Subcutaneous abdominal adipose tissue (tissue), 5 donors: ENCODE measurements around the gene FGD6.
A peak's percentile ranks its signal among the peaks of the same experiment; 100 is the strongest.

Experiments
- H3K27ac ChIP-seq: one replicate; pipeline ENCODE4 v1.7.0; 2013; ENCODE audit warnings: low read depth, mild to moderate bottlenecking, inconsistent platforms, low read length, moderate library complexity
- H3K27me3 ChIP-seq, 5 donors: one replicate each; pipeline ENCODE4 v1.7.0; 2013; ENCODE audit warnings: low read length in 5 of 5, inconsistent platforms in 1 of 5; ENCODE audit not compliant: control insufficient read depth in 5 of 5, insufficient read depth in 4 of 5
- H3K36me3 ChIP-seq, 5 donors: one replicate each; pipeline ENCODE4 v1.7.0; 2013; ENCODE audit warnings: low read length in 5 of 5; ENCODE audit not compliant: control insufficient read depth in 5 of 5, insufficient read depth in 5 of 5
- H3K4me1 ChIP-seq, 5 donors: one replicate each; pipeline ENCODE4 v1.7.0; 2013; ENCODE audit warnings: low read length in 5 of 5, mild to moderate bottlenecking in 3 of 5, moderate library complexity in 1 of 5; ENCODE audit not compliant: control insufficient read depth in 5 of 5, insufficient read depth in 5 of 5
- H3K4me3 ChIP-seq, 5 donors: one replicate each; pipeline ENCODE4 v1.7.0; 2013; ENCODE audit warnings: low read length in 5 of 5, low read depth in 1 of 5
- H3K9ac ChIP-seq, 5 donors: one replicate each; pipeline ENCODE4 v1.7.0; 2013; ENCODE audit warnings: low read length in 5 of 5, mild to moderate bottlenecking in 4 of 5, moderate library complexity in 3 of 5
- H3K9me3 ChIP-seq, 5 donors: one replicate each; pipeline ENCODE4 v1.7.0; 2013; ENCODE audit warnings: low read length in 5 of 5; ENCODE audit not compliant: control insufficient read depth in 5 of 5
- donor health status: healthy.
- donor health status: healthy.
- donor health status: healthy.
- donor health status: healthy.
- donor health status: healthy.

Gene FGD6

DNA sequence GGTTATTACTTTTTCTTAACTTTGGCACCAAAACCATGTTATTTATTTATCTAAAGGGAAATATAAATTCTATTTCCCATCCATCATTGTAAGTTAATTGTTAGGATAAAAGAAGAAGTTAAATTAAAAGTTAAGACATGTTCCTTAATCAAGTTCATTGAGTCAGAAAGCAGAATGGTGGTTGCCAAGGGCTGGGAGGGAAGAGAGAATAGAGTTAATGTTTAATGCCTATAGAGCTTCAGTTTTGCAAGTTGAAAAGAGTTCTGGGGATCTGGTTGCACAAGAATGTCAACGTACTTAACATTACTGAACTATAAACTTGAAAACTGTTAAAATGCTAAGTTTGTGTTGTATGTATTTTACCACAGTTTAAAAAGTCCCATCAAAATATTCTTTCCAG is 80.7 kb downstream of the FGD6 start:
- Histone ChIP-seq H3K27ac (no peak overlapping the region), H3K4me3 (no peak overlapping the region), H3K36me3 (peaks cover 0 to 13% (median 5%) of the 10 kb centered on the region in 5 donors), H3K9me3 (no peaks in the 10 kb centered on the region), H3K4me1 (peaks cover 0 to 7% (median 5%) of the 10 kb centered on the region in 5 donors), H3K9ac (no peak overlapping the region), H3K27me3 (no peaks in the 10 kb centered on the region)

DNA sequence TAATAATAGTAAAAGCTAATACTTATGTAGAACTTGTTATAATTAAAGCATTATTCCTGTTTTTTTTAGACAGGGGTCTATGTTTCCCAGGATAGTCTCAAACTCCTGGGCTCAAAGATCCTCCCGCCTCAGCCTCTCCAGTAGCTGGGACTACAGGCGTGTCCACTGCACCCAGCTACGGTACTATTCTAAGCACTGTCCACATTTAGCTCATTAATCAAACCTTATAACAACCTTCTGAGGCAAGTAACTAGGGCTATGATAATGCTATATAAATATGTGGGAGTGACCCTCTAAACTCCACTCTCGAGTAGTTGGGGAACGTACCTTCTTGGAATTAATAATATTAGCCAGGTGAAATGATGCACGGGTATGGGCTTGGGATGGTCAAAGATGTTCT is 83.2 kb downstream of the FGD6 start:
- Histone ChIP-seq H3K27me3 (no peaks in the 10 kb centered on the region), H3K9me3 (no peaks in the 10 kb centered on the region), H3K36me3 (peaks cover 2 to 13% (median 5%) of the 10 kb centered on the region in 5 donors), H3K4me1 (peaks cover 0 to 9% (median 4%) of the 10 kb centered on the region in 5 donors), H3K27ac (no peak overlapping the region), H3K4me3 (no peak overlapping the region), H3K9ac (no peak overlapping the region)

- Histone ChIP-seq H3K36me3 (peaks cover 2 to 16% (median 5%) of the 10 kb centered on the region in 5 donors), H3K4me1 (peaks cover 0 to 9% (median 4%) of the 10 kb centered on the region in 5 donors), H3K27ac (no peak overlapping the region), H3K27me3 (no peaks in the 10 kb centered on the region), H3K9ac (no peak overlapping the region), H3K9me3 (no peaks in the 10 kb centered on the region), H3K4me3 (no peak overlapping the region)
Measured at GRCh38 chr12:95131589-95132340, 85.5 kb downstream of the FGD6 start.

DNA sequence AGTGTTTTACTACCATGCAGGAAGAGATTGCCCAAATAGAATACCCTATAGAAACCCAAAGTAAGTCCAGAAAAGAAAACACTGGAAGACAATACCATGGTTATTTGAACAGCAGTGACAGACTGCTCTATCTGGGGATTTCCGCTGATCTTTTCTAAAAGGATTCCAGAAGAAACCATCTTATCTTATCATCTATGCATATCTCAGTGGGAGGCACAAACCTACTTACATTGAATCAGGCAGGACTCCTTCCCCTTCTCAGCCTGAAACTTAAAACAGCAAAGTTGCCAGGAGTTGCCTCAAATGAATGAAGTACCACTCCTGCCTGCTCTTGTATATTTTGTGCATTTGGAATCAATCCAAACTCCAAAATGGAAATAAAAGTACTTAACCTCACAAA is 87.2 kb downstream of the FGD6 start:
- H3K27me3 ChIP-seq: no peaks in the 10 kb centered on the region
- H3K4me1 ChIP-seq: peaks cover 0 to 9% (median 4%) of the 10 kb centered on the region in 5 donors
- H3K36me3 ChIP-seq: peaks cover 2 to 20% (median 5%) of the 10 kb centered on the region in 5 donors
- no peak overlapping the region for H3K4me3 ChIP-seq
- H3K9ac ChIP-seq: no peak overlapping the region
- no peaks in the 10 kb centered on the region for H3K9me3 ChIP-seq
- H3K27ac ChIP-seq: no peak overlapping the region

DNA sequence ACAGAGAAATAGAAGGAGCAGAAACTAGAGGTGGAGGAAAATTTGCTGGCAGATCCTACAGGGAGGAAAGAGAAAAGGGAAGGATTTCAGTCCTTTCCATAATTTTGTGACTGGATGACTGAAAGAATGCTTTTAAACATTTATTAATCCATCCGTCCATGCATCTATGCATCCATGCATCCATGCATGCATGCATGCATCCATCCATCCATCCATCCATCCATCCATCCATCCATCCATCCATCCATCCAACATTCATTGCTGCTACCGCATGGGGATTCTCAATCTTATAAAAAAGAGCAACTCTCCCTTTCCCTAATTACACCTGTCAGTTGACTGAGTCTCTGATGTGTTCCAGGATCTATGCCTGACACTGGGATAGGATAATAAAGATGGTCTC is 88.2 kb downstream of the FGD6 start:
- no peak overlapping the region for H3K27ac ChIP-seq
- no peak overlapping the region for H3K9ac ChIP-seq
- peaks cover 0 to 12% (median 2%) of the 10 kb centered on the region in 5 donors for H3K36me3 ChIP-seq
- no peaks in the 10 kb centered on the region for H3K9me3 ChIP-seq
- no peaks in the 10 kb centered on the region for H3K27me3 ChIP-seq
- H3K4me3 ChIP-seq: no peak overlapping the region
- peaks cover 0 to 9% (median 4%) of the 10 kb centered on the region in 5 donors for H3K4me1 ChIP-seq

- H3K4me1 ChIP-seq: peaks cover 0 to 5% (median 0%) of the 10 kb centered on the region in 5 donors
- no peak overlapping the region for H3K9ac ChIP-seq
- H3K27me3 ChIP-seq: no peaks in the 10 kb centered on the region
- H3K27ac ChIP-seq: no peak overlapping the region
- no peak overlapping the region for H3K4me3 ChIP-seq
- no peaks in the 10 kb centered on the region for H3K9me3 ChIP-seq
- H3K36me3 ChIP-seq: peaks cover 0 to 11% (median 2%) of the 10 kb centered on the region in 5 donors
Measured at GRCh38 chr12:95126736-95127135, 90.5 kb downstream of the FGD6 start.

- Histone ChIP-seq H3K4me3 (no peak overlapping the region), H3K9me3 (no peaks in the 10 kb centered on the region), H3K36me3 (peaks cover 0 to 11% (median 2%) of the 10 kb centered on the region in 5 donors), H3K4me1 (no peaks in the 10 kb centered on the region), H3K27ac (no peak overlapping the region), H3K9ac (no peak overlapping the region), H3K27me3 (no peaks in the 10 kb centered on the region)
Measured at GRCh38 chr12:95126076-95126475, 91.2 kb downstream of the FGD6 start.

- H3K27ac ChIP-seq: no peak overlapping the region
- H3K36me3 ChIP-seq: peaks cover 0 to 11% (median 0%) of the 10 kb centered on the region in 5 donors
- no peak overlapping the region for H3K4me3 ChIP-seq
Measured at GRCh38 chr12:95124106-95124505, 93.2 kb downstream of the FGD6 start.

DNA sequence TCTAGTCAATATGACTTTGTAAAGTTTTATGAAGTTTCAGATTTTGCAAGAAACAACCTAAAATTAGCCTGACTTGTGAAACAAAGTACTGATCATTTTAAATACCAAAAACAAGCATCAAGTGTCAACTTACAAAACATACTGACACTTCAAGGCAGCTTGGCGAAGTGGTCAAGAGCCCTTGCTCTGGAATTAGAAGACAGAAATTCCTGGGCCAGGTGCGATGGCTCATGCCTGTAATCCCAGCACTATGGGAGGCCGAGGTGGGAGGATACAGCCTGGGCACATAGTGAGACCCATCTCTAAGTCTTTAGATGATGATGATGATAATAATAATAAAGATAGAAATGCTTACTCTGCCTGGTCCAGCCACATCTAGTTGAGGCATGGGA is 98.5 kb downstream of the FGD6 start:
- H3K4me3 ChIP-seq: no peak overlapping the region
- no peak overlapping the region for H3K9ac ChIP-seq
- H3K4me1 ChIP-seq: peaks cover 0 to 10% (median 6%) of the 10 kb centered on the region in 5 donors
- peak overlapping the region; percentile 43 for H3K27ac ChIP-seq
- H3K27me3 ChIP-seq: no peaks in the 10 kb centered on the region
- no peaks in the 10 kb centered on the region for H3K36me3 ChIP-seq
- H3K9me3 ChIP-seq: no peaks in the 10 kb centered on the region

More at GRCh38 chr12:95124106-95124505, 93.2 kb downstream of the FGD6 start:
- Histone ChIP-seq H3K9ac (no peak overlapping the region), H3K4me1 (no peaks in the 10 kb centered on the region), H3K27me3 (no peaks in the 10 kb centered on the region), H3K9me3 (no peaks in the 10 kb centered on the region)

DNA sequence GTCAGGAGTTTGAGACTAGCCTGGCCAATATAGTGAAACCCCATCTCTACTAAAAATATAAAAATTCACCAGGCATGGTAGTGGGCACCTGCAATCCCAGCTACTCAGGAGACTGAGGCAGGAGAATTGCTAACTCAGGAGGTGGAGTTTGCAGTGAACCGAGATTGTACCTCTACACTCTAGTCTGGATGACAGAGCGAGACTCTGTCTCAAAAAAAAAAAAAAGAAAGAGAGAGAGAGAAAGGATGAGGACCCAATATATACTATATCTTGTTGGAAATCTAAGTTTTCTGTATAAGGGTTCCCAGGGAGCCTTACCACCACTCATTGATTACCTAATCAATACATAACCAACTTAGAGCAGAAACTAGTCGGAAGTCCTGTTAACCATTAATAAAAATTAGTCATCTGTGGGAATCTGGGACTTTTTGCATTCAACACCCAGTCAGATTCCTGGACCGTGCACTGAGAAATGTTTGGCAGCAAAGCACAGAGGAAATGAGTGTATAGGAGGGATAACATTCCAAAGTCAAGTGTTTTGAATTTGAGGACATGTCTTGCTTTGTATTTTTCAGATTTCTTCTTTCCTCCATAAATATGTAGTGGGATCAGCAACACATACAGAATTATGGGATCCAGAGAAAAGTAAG is 99.0 kb downstream of the FGD6 start:
- Histone ChIP-seq H3K9ac (no peak overlapping the region), H3K4me1 (peaks cover 0 to 10% (median 6%) of the 10 kb centered on the region in 5 donors), H3K9me3 (no peaks in the 10 kb centered on the region), H3K27ac (peak overlapping the region; percentile 43), H3K27me3 (no peaks in the 10 kb centered on the region), H3K4me3 (no peak overlapping the region), H3K36me3 (no peaks in the 10 kb centered on the region)
